ENCODE data around the gene PPFIA4. TPM values are rescaled to one million over a fixed set of nuclear protein-coding genes. Genes with fewer than 3 reads are reported as not detected.

PPFIA4 gene
- total RNA-seq, 1 experiment from 2014 or later: 3.0 TPM

GRCh38 chr1:202987922-202988583 is 38.2 kb upstream of the PPFIA4 start:
- Histone ChIP-seq H3K4me3 (ENCODE audit: low read depth, low read length, poor library complexity, severe bottlenecking) (no peak overlapping the region), H3K36me3 (ENCODE audit: insufficient read depth, low read length, poor library complexity, severe bottlenecking) (no peaks in the 10 kb centered on the region), H3K27ac (ENCODE audit: low read depth, low read length, poor library complexity, severe bottlenecking) (no peak overlapping the region), H3K9me3 (ENCODE audit: low read depth, low read length, poor library complexity, severe bottlenecking) (no peaks in the 10 kb centered on the region), H3K27me3 (replicated peaks; ENCODE audit: insufficient read depth, low read depth, low read length, poor library complexity) (peaks cover 24% of the 10 kb centered on the region), H3K4me1 (ENCODE audit: insufficient read depth, low read length, poor library complexity, severe bottlenecking) (no peaks in the 10 kb centered on the region)
- POLR2A ChIA-PET (ENCODE audit: low non-redundant PET): no interaction called here
- no peak for DNase-seq (ENCODE audit: low spot score)
- intact Hi-C loops (cut with micrococcal nuclease; ENCODE audit: unreplicated experiment): no loop called here
- no TSS peak for BruUV-seq (replicated peaks)
- CTCF ChIA-PET: interaction anchor here (0.8 kb wide), 1 partner anchor 162 kb away, joined by 4 read pairs; no protein-coding TSS in a partner anchor
- TF ChIP-seq EZH2 (IDR thresholded peaks at IDR 0.05; ENCODE audit: borderline replicate concordance, low read depth, low read length, poor library complexity, severe bottlenecking): no peak
- TF ChIP-seq, protein P1, sequence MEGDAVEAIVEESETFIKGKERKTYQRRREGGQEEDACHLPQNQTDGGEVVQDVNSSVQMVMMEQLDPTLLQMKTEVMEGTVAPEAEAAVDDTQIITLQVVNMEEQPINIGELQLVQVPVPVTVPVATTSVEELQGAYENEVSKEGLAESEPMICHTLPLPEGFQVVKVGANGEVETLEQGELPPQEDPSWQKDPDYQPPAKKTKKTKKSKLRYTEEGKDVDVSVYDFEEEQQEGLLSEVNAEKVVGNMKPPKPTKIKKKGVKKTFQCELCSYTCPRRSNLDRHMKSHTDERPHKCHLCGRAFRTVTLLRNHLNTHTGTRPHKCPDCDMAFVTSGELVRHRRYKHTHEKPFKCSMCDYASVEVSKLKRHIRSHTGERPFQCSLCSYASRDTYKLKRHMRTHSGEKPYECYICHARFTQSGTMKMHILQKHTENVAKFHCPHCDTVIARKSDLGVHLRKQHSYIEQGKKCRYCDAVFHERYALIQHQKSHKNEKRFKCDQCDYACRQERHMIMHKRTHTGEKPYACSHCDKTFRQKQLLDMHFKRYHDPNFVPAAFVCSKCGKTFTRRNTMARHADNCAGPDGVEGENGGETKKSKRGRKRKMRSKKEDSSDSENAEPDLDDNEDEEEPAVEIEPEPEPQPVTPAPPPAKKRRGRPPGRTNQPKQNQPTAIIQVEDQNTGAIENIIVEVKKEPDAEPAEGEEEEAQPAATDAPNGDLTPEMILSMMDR (conservative IDR thresholded peaks at IDR 0.05; ENCODE audit: low read depth, low read length): no peak

DNA sequence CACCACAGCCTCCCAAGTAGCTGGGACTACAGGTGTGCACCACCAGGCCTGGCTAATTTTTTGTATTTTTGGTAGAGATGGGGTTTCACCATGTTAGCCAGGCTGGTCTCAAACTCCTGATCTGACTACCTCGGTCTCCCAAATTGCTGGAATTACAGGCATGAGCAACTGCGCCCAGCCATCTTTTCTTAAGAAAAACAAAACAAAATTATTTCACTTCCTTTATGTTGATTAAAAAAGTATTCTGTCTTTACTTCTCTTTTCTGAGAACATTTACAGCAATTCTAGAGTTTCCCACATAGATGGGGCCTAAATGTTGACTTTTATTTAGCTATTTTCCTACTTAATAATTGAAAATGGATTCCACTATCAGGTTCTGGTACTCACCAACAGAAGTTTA is 36.4 kb upstream of the PPFIA4 start:
- no peaks in the 10 kb centered on the region for H3K36me3 ChIP-seq (ENCODE audit: insufficient read depth, low read length, poor library complexity, severe bottlenecking)
- ChIA-PET CTCF (no interaction called here), POLR2A (ENCODE audit: low non-redundant PET) (no interaction called here)
- TF ChIP-seq, protein P1 (conservative IDR thresholded peaks at IDR 0.05; ENCODE audit: low read depth, low read length): no peak
- TF ChIP-seq EZH2 (IDR thresholded peaks at IDR 0.05; ENCODE audit: borderline replicate concordance, low read depth, low read length, poor library complexity, severe bottlenecking): no peak
- H3K27me3 ChIP-seq (replicated peaks; ENCODE audit: insufficient read depth, low read depth, low read length, poor library complexity): peaks cover 27% of the 10 kb centered on the region
- no peaks in the 10 kb centered on the region for H3K9me3 ChIP-seq (ENCODE audit: low read depth, low read length, poor library complexity, severe bottlenecking)
- intact Hi-C loops (cut with micrococcal nuclease; ENCODE audit: unreplicated experiment): loop anchor here (10.0 kb wide), 3 partner anchors 115 to 525 kb away; no protein-coding TSS in a partner anchor
- BruUV-seq (replicated peaks): no TSS peak
- H3K4me3 ChIP-seq (ENCODE audit: low read depth, low read length, poor library complexity, severe bottlenecking): no peak overlapping the region
- H3K4me1 ChIP-seq (ENCODE audit: insufficient read depth, low read length, poor library complexity, severe bottlenecking): no peaks in the 10 kb centered on the region
- H3K27ac ChIP-seq (ENCODE audit: low read depth, low read length, poor library complexity, severe bottlenecking): no peak overlapping the region
- no peak for DNase-seq (ENCODE audit: low spot score)

- H3K27me3 ChIP-seq (replicated peaks; ENCODE audit: insufficient read depth, low read depth, low read length, poor library complexity): peaks cover 39% of the 10 kb centered on the region
- TF ChIP-seq EZH2 (IDR thresholded peaks at IDR 0.05; ENCODE audit: borderline replicate concordance, low read depth, low read length, poor library complexity, severe bottlenecking): no peak
- TF ChIP-seq, protein P1 (conservative IDR thresholded peaks at IDR 0.05; ENCODE audit: low read depth, low read length): no peak
- H3K27ac ChIP-seq (ENCODE audit: low read depth, low read length, poor library complexity, severe bottlenecking): no peak overlapping the region
- no peak overlapping the region for H3K4me3 ChIP-seq (ENCODE audit: low read depth, low read length, poor library complexity, severe bottlenecking)
- no peaks in the 10 kb centered on the region for H3K4me1 ChIP-seq (ENCODE audit: insufficient read depth, low read length, poor library complexity, severe bottlenecking)
- DNase-seq (ENCODE audit: low spot score): no peak
- no peaks in the 10 kb centered on the region for H3K9me3 ChIP-seq (ENCODE audit: low read depth, low read length, poor library complexity, severe bottlenecking)
- ChIA-PET CTCF (no interaction called here), POLR2A (ENCODE audit: low non-redundant PET) (no interaction called here)
- no peaks in the 10 kb centered on the region for H3K36me3 ChIP-seq (ENCODE audit: insufficient read depth, low read length, poor library complexity, severe bottlenecking)
- BruUV-seq (replicated peaks): no TSS peak
- intact Hi-C loops (cut with micrococcal nuclease; ENCODE audit: unreplicated experiment): loop anchor here (10.0 kb wide), 3 partner anchors 116 to 526 kb away; no protein-coding TSS in a partner anchor
Observed at GRCh38 chr1:202991112-202991511, 35.2 kb upstream of the PPFIA4 start.

All from A673 (cell line).